NCI-H2081 (cell line): ENCODE data around the gene RPS15A.
"Not testable (repeated sequence)": the region's sequence is repeated elsewhere in the genome, so short reads cannot be mapped to it uniquely, and the experiment has no call there.

Source experiments
- DNase-seq, 2 experiments: peaks; one replicate each; lab custom pipeline; 2025; lab: John Stamatoyannopoulos, UW

RPS15A gene

GRCh38 chr16:18742870-18743269 lies 47.3 kb downstream of the RPS15A start:
- not testable (repeated sequence) for DNase-seq

DNA sequence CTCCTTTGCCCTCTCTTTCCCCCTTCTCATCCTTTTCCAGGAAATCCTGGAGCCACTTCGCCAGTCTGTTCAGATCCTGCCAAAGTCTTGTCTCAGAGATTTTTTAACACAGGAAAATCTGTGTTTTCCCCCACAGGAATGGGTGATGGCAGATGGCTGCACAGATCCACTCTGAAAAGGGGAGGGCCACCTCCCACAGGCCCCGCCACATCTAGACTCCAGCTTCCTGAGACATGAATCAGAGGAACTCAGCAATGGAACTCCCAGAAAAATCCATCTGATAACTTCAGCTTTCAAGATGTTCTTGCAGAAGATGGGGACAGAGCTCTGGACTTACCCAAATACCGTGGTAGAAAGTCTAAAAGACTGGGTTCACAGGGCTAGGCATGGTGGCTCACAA lies 50.1 kb downstream of the RPS15A start:
- DNase-seq, result not testable (repeated sequence)

DNA sequence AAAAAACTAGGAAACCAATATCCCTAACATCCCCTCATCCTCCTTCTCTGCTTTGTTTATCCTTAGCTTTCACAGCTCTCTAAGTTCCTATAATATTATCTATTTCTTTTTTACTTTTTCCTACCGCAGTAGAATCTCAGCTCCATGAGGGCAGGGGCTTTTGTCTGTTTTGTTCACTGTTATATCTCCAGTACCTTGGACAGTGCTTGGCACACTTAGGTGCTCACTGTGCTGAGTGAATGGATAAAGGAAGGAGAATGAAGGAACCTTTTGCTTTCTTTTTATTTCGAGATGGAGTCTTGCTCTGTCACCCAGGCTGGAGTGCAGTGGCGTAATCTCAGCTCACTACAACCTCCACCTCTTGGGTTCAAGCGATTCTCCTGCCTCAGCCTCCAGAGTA lies 51.4 kb downstream of the RPS15A start:
- DNase-seq, result not testable (repeated sequence)

DNA sequence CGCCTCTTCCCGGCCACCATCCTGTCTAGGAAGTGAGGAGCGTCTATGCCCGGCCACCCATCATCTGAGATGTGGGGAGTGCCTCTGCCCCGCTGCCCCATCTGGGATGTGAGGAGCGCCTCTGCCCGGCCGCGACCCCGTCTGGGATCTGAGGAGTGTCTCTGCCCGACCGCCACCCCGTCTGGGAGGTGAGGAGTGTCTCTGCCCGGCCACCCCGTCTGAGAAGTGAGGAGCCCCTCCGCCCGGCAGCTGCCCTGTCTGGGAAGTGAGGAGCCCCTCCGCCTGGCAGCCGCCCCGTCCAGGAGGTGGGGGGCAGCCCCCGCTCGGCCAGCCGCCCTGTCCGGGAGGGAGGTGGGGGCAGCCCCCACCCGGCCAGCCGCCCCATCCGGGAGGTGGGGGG lies 55.9 kb downstream of the RPS15A start:
- DNase-seq, result not testable (repeated sequence)
